Gastroesophageal sphincter (tissue), 4 donors: ENCODE measurements around the gene DNAL1. TPM values are rescaled to one million over a fixed set of nuclear protein-coding genes. Genes with fewer than 3 reads are reported as not detected.
"Not testable (repeated sequence)": the region's sequence is repeated elsewhere in the genome, so short reads cannot be mapped to it uniquely, and the experiment has no call there.

Experiments used
- ATAC-seq: fragments of 150-250 bp; one replicate; pipeline ENCODE4 v1.9.1; 2016; ENCODE audit warnings: mild to moderate bottlenecking, moderate library complexity
- H3K27ac ChIP-seq, 4 donors: fragments of 200-600 bp; sonication (generic) in 3 of 4; 1 replicate in 3 of 4; 2 replicates in 1 of 4; pipeline ENCODE4 v1.5.1; 2016 to 2019
- H3K27me3 ChIP-seq: fragments of 200-600 bp; sonication (generic); one replicate; pipeline ENCODE4 v1.5.1; 2019
- H3K36me3 ChIP-seq, 2 donors: fragments of 200-600 bp; sonication (generic); one replicate each; pipeline ENCODE4 v1.5.1; 2019; ENCODE audit warnings: control low read depth in 1 of 2
- H3K4me1 ChIP-seq, 3 donors: fragments of 200-600 bp; sonication (generic); 1 replicate in 2 of 3; 2 replicates in 1 of 3; pipeline ENCODE4 v1.5.1; 2016 to 2019; ENCODE audit warnings: control low read depth in 2 of 3
- H3K4me3 ChIP-seq, 2 donors: fragments of 200-600 bp; sonication (generic); one replicate each; pipeline ENCODE4 v1.5.1; 2019; ENCODE audit warnings: mild to moderate bottlenecking in 1 of 2, moderate library complexity in 1 of 2
- H3K9me3 ChIP-seq, 3 donors: fragments of 200-600 bp; sonication (generic); one replicate each; pipeline ENCODE4 v1.5.1; 2017 to 2019; ENCODE audit warnings: control low read depth in 2 of 3
- CTCF ChIP-seq, 4 experiments: fragments of 200-600 bp in 2 of 4; fragments of 450-650 bp in 2 of 4; sonication (generic) in 1 of 4; IDR thresholded peaks; one replicate each; pipeline ENCODE4 v1.5.1; 2017 to 2019; ENCODE audit warnings: antibody characterized with exemption in 4 of 4, mild to moderate bottlenecking in 2 of 4, moderate library complexity in 2 of 4
- EP300 ChIP-seq: sonication (generic); formaldehyde crosslinking; IDR thresholded peaks from one replicate; pipeline ENCODE4 v1.6.1; 2017; ENCODE audit warnings: antibody characterized with exemption, mild to moderate bottlenecking
- POLR2A ChIP-seq, 2 donors: fragments of 450-650 bp; IDR thresholded peaks; one replicate each; pipeline ENCODE4 v1.6.1; 2017; ENCODE audit warnings: antibody characterized with exemption in 2 of 2, mild to moderate bottlenecking in 2 of 2, moderate library complexity in 1 of 2
- POLR2AphosphoS5 ChIP-seq: sonication (generic); formaldehyde crosslinking; IDR thresholded peaks from one replicate; pipeline ENCODE4 v1.6.1; 2017; ENCODE audit warnings: antibody characterized with exemption
- WGBS, 2 donors: methylation state at CpG; one replicate each; pipeline ENCODE4 v1.1.5; 2018; ENCODE audit warnings: low coverage in 1 of 2; 5-methylcytosine and 5-hydroxymethylcytosine counted together
- total RNA-seq, 4 donors: library from RNA; depleted of rRNA; stranded (reverse); fragments of >200 nt; gene quantifications; one replicate each; pipeline ENCODE4 v1.1.0, GENCODE V29; 2016

Gene DNAL1
- total RNA-seq, 4 donors from 2014 or later, result 8.9 to 18.2 (median 10.4) TPM

- H3K4me1 ChIP-seq, result peaks cover 0 to 20% (median 4%) of the 10 kb centered on the region in 3 donors
- WGBS, 2 donors, result 21 to 49% methylated on average over 11 to 16 of the region's 44 CpGs
- H3K27ac ChIP-seq, result peak overlapping the region; percentile 40 to 82 (median 81)
- peak overlapping the region; percentile 57 to 65 for H3K4me3 ChIP-seq
- TF ChIP-seq EP300 (no peak), CTCF (IDR thresholded peaks at IDR 0.05) (peak; percentile 77 to 96 (median 90))
- no peaks in the 10 kb centered on the region for H3K36me3 ChIP-seq
- H3K27me3 ChIP-seq, result no peaks in the 10 kb centered on the region
- H3K9me3 ChIP-seq, result no peaks in the 10 kb centered on the region
- peak; percentile 84 for ATAC-seq
Measured at GRCh38 chr14:73633116-73634010, 11.4 kb upstream of the DNAL1 start.

GRCh38 chr14:73634011-73634833 is 10.6 kb upstream of the DNAL1 start:
- peak; percentile 75 for ATAC-seq
- peak overlapping the region; percentile 57 to 65 for H3K4me3 ChIP-seq
- H3K36me3 ChIP-seq, result no peaks in the 10 kb centered on the region
- H3K9me3 ChIP-seq, result no peaks in the 10 kb centered on the region
- H3K27me3 ChIP-seq, result no peaks in the 10 kb centered on the region
- 31 to 32% methylated on average over 3 to 4 of the region's 53 CpGs for WGBS, 2 donors
- peak overlapping the region; percentile 40 to 82 (median 81) for H3K27ac ChIP-seq
- TF ChIP-seq EP300 (no peak), POLR2AphosphoS5 (no peak), POLR2A (IDR thresholded peaks at IDR 0.05) (no peak), CTCF (IDR thresholded peaks at IDR 0.05) (peak; percentile 6 to 71 (median 45))
- peaks cover 0 to 20% (median 4%) of the 10 kb centered on the region in 3 donors for H3K4me1 ChIP-seq

GRCh38 chr14:73636355-73636754 is 8.4 kb upstream of the DNAL1 start:
- not testable (repeated sequence) for H3K9me3 ChIP-seq, H3K36me3 ChIP-seq, ATAC-seq, H3K4me3 ChIP-seq, H3K27me3 ChIP-seq, H3K27ac ChIP-seq
- 74 to 100% methylated on average over 3 to 4 of the region's 10 CpGs for WGBS, 2 donors
- H3K4me1 ChIP-seq, result peaks cover 0 to 20% (median 4%) of the 10 kb centered on the region in 3 donors

GRCh38 chr14:73637830-73638229 is 7.0 kb upstream of the DNAL1 start:
- Histone ChIP-seq H3K9me3 (no peaks in the 10 kb centered on the region), H3K4me3 (no peak overlapping the region), H3K36me3 (no peaks in the 10 kb centered on the region), H3K4me1 (peaks cover 0 to 19% (median 4%) of the 10 kb centered on the region in 3 donors), H3K27ac (no peak overlapping the region), H3K27me3 (no peaks in the 10 kb centered on the region)
- TF ChIP-seq CTCF (IDR thresholded peaks at IDR 0.05) (no peak), POLR2AphosphoS5 (no peak), EP300 (no peak), POLR2A (IDR thresholded peaks at IDR 0.05) (no peak)
- WGBS, 2 donors, result 70 to 84% methylated on average over 4 to 5 of the region's 5 CpGs
- ATAC-seq, result no peak

GRCh38 chr14:73640796-73641365 is 3.9 kb upstream of the DNAL1 start:
- no peak for TF ChIP-seq POLR2A (IDR thresholded peaks at IDR 0.05)
- no peak for TF ChIP-seq POLR2AphosphoS5
- TF ChIP-seq CTCF (IDR thresholded peaks at IDR 0.05), result no peak
- no peak for TF ChIP-seq EP300
- no peak for ATAC-seq
- Histone ChIP-seq H3K27ac (no peak overlapping the region), H3K9me3 (no peaks in the 10 kb centered on the region), H3K4me1 (peaks cover 0 to 15% (median 11%) of the 10 kb centered on the region in 3 donors), H3K36me3 (no peaks in the 10 kb centered on the region), H3K27me3 (no peaks in the 10 kb centered on the region), H3K4me3 (no peak overlapping the region)
- 93 to 94% methylated on average over 5 of the region's 5 CpGs for WGBS, 2 donors
